ENCODE data around the gene PROS1. TPM values are rescaled to one million over a fixed set of nuclear protein-coding genes. Genes with fewer than 3 reads are reported as not detected.

The PROS1 gene
- total RNA-seq, result 18.2 and 25.3 TPM in 2 replicates

DNA sequence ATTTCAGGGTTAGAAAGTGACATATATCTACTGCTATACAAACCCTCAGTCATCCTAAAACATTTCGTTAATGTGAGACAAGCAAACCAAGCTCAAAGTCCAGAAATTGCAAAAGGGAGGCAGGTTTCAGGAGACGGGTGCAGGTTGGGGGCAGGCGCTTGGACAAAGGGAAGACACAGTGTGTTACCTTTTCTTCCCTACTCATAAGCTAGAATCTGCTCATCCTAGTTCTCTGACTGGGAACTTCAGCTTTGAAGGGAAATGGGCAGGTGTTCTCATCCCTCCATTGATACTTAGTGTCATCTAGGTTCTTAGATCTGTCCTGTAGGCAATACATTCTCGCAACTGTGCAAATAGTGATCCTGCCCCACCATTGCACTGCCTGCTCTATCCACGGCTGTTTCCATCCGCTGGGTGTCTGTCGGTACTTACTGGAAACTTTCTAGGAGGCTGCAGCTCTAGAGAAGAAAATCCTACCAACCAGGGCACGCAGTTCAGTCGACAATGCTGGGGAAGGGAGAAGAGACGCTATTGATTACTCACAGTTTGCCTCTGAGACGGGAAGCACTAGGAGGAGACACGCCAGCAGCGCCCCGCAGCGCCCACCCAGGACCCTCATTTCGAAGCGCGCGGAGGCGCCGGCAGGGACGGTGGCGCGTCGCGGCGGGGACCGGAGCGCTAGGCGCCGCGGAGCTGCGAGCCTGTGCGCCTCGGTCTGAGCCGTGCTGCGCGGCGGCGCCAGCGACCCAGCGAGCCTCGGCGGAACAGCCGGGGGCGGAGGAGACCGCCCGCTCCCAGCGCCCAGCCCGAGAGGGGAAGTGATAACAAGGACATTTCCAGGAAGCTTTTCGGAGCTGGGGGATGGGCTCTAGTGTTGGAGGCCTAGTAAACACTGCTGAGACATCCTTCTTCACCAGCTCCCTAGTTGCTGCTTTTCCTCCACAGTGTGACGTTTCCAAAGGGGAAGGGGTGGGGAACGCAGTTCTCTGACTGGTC is at the start of gene PROS1:
TSS of gene PROS1 (minus strand) at position 766 of the 996 bp plus-strand sequence. CDS start at position 619, 147 bp downstream.

DNA sequence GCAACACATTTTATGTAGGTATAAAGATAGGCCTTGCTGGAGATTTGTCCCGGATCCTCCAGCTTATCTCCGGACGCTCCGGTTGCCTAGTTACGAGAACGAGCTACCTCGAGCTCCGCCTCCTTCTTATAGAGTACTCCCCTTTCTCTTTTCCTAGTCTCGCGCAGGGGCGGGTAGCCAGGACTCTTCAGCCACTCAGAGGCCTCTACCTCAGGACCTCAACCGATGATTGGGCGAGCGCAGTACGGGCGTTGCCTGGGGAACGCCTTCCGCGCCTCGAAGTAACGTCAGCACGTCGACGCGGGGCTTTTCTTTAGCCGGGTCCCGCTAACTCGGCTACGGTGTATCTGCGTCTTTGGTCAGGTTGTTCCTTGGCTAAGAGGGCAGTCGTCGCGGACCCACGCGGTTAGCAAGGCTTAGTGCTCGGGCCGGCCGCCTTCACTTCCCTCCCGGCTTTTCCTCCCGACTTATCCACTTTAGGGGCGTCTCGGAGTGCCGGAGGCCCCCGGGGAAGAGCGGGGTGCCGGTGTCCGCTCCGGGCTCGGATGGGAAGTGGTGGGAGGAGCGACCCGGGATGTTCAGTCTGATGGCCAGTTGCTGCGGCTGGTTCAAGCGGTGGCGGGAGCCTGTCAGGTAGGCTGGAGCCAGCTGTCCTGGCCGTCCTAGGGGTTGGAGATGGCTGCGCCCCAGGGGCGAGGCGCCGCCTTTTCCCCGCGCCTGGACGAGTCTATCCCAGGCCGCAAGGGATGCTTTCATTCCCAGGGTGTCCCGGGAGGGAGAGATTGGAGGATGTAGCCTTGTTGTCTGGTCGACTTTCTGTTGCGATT is 6.4 kb upstream of the PROS1 start, which contains the start of gene ARL13B:
TSS of gene ARL13B (plus strand) at position 306 of the 827 bp plus-strand sequence. CDS start at position 575, 269 bp downstream.

Other genes with a start within 250 kb of the PROS1 start
- 6.6 and 8.7 TPM in 2 replicates for gene ARL13B, start 6.3 kb upstream of the PROS1 start, total RNA-seq
- not detected in 2 replicates for gene STX19, start 54.7 kb upstream of the PROS1 start, total RNA-seq
- 1.6 and 1.7 TPM in 2 replicates for gene DHFR2, start 89.0 kb upstream of the PROS1 start, total RNA-seq
- gene NSUN3, start 89.2 kb upstream of the PROS1 start, total RNA-seq, result 6.2 and 6.6 TPM in 2 replicates

All from myometrial cell (primary cell).